Pancreas (tissue), 10 donors: Measurements from ENCODE around the gene AHNAK. TPM values are rescaled to one million over a fixed set of nuclear protein-coding genes. Genes with fewer than 3 reads are reported as not detected.

Experiments used
- ATAC-seq, 4 donors: fragments of 200-7000 bp; cut with Tn5 transposase; one replicate each; pipeline versions ENCODE4 v1.8.0 to v1.9.1; 2020; ENCODE audit warnings: mild to moderate bottlenecking in 4 of 4, moderate library complexity in 4 of 4
- DNase-seq, 6 donors: peaks; one replicate each; pipeline ENCODE4 v3.0.0-alpha.2; 2020
- FAIRE-seq: peaks from 2 replicates; lab custom pipeline; 2012; peaks lifted over from hg19 to GRCh38; lab: Jason Lieb, UNC
- H3K27ac ChIP-seq, 4 donors: fragments of 200-600 bp; sonication (generic); 1 replicate in 3 of 4; 2 replicates in 1 of 4; pipeline versions ENCODE4 v1.5.0 to v1.8.0; 2020
- H3K27me3 ChIP-seq, 4 donors: fragments of 200-600 bp; one replicate each; pipeline ENCODE4 v1.8.0; 2021
- H3K36me3 ChIP-seq, 3 donors: fragments of 200-600 bp; sonication (generic) in 1 of 3; one replicate each; pipeline versions ENCODE4 v1.5.0 to v1.8.0; 2020 to 2021
- H3K4me1 ChIP-seq, 3 donors: fragments of 200-600 bp; one replicate each; pipeline ENCODE4 v1.8.0; 2021
- H3K4me3 ChIP-seq, 4 donors: fragments of 200-600 bp; sonication (generic) in 2 of 4; one replicate each; pipeline versions ENCODE4 v1.5.0 to v1.8.0; 2020 to 2021
- H3K9me3 ChIP-seq, 4 donors: fragments of 200-600 bp; one replicate each; pipeline ENCODE4 v1.8.0; 2021
- WGBS, 2 donors: extraction: QIAGEN DNeasy Blood & Tissue Kit; methylation state at CpG; one replicate each; pipeline ENCODE4 v1.1.7; 2013; 5-methylcytosine and 5-hydroxymethylcytosine counted together
- intact Hi-C, 3 donors: fragments of 100-400 bp; cut with DNase I; formaldehyde crosslinking; loops; one replicate each; pipeline versions ENCODE4 v1.11.1 to v1.14.2; 2022
- polyA plus RNA-seq, 2 donors: library from polyadenylated mRNA; stranded (reverse); fragments of 200-250 nt; gene quantifications; one replicate each; pipeline ENCODE4 v1.2.3, GENCODE V29; 2013
- total RNA-seq, 6 donors: library from RNA; stranded (reverse); fragmentation: NEBNext Ultra II Directional in 4 of 6; extraction: Animal tissue kit (Norgen Biotek cat#: 25700) in 4 of 6; gene quantifications; one replicate each; pipeline versions ENCODE4 v1.2.1 to v1.2.4, GENCODE V29; 2021 to 2023
- TF ChIP-seq, protein P1 (sequence below), 4 donors: fragments of 200-600 bp; sonication (generic) in 3 of 4; IDR thresholded peaks; one replicate each; pipeline versions ENCODE4 v1.5.0 to v1.8.0; 2021; ENCODE audit warnings: antibody characterized with exemption in 4 of 4
- donor health status: healthy with polysubstance abuse.
- donor health status: DM: no; HTN: no; CAD: no; lungs with moderate emphysema.
- donor health status: DM: no; HTN: no; CAD: no.
- donor health status: control.
- donor health status: control.
- donor health status: Bipolar disorder and iron deficiency.
- donor health status: DM: yes; HTN: yes; CAD: no.
- donor health status: DM: no; HTN: no; CAD: no.
- donor health status: DM: no; HTN: no; CAD: no.
- donor health status: DM: yes; HTN: yes; CAD: no.

The AHNAK gene
- total and polyA plus RNA-seq, 8 donors, result 18.7 to 163 (median 66.8) TPM

DNA sequence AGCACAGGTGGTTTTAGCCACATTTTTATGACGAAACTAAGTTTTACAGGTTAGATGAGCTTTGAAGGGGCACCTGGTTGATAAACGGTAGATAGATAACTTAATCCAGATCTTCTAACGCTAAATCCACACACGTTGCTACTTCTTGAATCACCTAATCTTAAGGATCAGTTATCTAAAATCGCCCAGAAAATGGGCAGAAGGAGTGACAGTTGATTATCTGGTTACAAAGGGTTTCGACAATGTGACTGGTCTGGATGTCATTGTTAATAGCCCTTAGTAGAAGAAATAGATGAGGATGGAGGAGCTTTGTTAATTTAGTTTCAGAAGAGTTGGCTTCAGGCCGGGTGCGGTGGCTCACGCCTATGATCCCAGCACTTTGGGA is 84.1 kb downstream of the AHNAK start:
- H3K4me3 ChIP-seq, result no peak overlapping the region
- ATAC-seq (no peak), DNase-seq (no peak), FAIRE-seq (no peak)
- H3K27ac ChIP-seq, result no peak overlapping the region
- no peaks in the 10 kb centered on the region for H3K4me1 ChIP-seq
- no peaks in the 10 kb centered on the region for H3K27me3 ChIP-seq
- intact Hi-C loops, result no loop called here
- TF ChIP-seq, protein P1, sequence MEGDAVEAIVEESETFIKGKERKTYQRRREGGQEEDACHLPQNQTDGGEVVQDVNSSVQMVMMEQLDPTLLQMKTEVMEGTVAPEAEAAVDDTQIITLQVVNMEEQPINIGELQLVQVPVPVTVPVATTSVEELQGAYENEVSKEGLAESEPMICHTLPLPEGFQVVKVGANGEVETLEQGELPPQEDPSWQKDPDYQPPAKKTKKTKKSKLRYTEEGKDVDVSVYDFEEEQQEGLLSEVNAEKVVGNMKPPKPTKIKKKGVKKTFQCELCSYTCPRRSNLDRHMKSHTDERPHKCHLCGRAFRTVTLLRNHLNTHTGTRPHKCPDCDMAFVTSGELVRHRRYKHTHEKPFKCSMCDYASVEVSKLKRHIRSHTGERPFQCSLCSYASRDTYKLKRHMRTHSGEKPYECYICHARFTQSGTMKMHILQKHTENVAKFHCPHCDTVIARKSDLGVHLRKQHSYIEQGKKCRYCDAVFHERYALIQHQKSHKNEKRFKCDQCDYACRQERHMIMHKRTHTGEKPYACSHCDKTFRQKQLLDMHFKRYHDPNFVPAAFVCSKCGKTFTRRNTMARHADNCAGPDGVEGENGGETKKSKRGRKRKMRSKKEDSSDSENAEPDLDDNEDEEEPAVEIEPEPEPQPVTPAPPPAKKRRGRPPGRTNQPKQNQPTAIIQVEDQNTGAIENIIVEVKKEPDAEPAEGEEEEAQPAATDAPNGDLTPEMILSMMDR (IDR thresholded peaks at IDR 0.05), result no peak
- WGBS, 2 donors, result 66 to 80% methylated on average over 9 of the region's 9 CpGs
- no peaks in the 10 kb centered on the region for H3K9me3 ChIP-seq
- H3K36me3 ChIP-seq, result no peaks in the 10 kb centered on the region

DNA sequence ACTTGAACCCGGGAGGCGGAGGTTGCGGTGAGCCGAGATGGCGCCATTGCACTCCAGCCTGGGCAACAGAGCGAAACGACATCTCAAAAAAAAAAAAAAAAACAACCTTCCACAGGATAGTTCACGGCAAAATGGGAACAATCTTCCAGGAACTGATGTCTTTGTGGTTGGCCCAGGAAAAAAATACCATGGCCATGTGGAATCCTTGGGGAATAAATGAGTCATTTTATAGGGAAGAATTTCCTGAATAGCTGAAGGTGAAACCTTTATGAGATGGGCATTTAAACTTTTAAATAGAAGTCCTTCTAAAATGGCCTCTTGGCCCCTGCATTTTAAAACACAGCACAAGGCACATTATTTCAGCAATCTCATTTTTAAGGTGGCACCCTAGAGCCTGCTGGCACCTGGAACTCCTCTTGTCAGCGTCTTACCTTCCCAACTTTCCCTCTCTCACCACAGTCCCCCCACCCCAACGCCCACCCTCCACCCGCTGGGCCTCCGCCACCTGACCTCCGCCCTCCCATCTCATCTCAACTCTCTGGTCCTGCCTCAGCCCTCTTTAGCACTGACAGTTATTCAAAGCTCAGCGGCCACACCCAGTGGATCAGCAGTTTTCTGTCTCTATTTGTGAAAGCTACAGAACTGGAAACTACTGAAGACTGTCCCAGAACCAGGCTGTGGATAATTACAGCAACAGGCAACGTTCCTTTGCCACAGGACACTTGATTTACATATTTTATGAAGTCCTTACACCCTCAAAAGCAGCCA is 84.7 kb downstream of the AHNAK start:
- WGBS, 2 donors, result 73 to 82% methylated on average over 15 of the region's 15 CpGs
- intact Hi-C loops, result no loop called here

DNA sequence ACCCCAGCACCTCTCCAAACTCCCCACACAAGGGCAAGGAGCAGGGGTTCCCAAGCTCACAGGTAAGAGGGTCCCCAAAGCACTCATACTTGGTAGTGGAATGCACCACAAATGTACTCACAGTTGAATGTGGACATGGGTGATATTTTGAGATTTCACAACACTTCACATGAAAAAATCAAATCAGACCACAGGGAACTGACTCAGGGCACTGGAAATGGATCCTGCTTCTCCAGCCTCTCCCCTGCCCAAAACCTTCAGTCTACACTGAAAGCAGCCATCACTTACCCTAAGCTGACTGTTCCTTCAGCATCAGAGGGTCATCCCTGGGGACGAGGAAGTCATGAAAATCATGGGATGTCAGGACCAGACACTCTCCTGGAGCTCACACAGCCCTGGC is 87.5 kb downstream of the AHNAK start:
- Histone ChIP-seq H3K27ac (no peak overlapping the region), H3K9me3 (no peaks in the 10 kb centered on the region), H3K4me3 (no peak overlapping the region), H3K27me3 (no peaks in the 10 kb centered on the region), H3K36me3 (no peaks in the 10 kb centered on the region), H3K4me1 (no peaks in the 10 kb centered on the region)
- ATAC-seq (peak in 1 of 4 donors; percentile 39), DNase-seq (no peak), FAIRE-seq (no peak)
- intact Hi-C loops, result no loop called here
- TF ChIP-seq, protein P1 (IDR thresholded peaks at IDR 0.05), result no peak
- WGBS, 2 donors, result 62 to 88% methylated on average over 1 of the region's 1 CpG

More for the DNA sequence above, 84.7 kb downstream of the AHNAK start:
- H3K9me3 ChIP-seq, result no peaks in the 10 kb centered on the region
- DNase-seq (no peak), ATAC-seq (no peak), FAIRE-seq (no peak)
- H3K4me1 ChIP-seq, result no peaks in the 10 kb centered on the region
- H3K27ac ChIP-seq, result no peak overlapping the region
- TF ChIP-seq, protein P1 (IDR thresholded peaks at IDR 0.05), result no peak
- H3K4me3 ChIP-seq, result no peak overlapping the region
- no peaks in the 10 kb centered on the region for H3K36me3 ChIP-seq
- H3K27me3 ChIP-seq, result no peaks in the 10 kb centered on the region

DNA sequence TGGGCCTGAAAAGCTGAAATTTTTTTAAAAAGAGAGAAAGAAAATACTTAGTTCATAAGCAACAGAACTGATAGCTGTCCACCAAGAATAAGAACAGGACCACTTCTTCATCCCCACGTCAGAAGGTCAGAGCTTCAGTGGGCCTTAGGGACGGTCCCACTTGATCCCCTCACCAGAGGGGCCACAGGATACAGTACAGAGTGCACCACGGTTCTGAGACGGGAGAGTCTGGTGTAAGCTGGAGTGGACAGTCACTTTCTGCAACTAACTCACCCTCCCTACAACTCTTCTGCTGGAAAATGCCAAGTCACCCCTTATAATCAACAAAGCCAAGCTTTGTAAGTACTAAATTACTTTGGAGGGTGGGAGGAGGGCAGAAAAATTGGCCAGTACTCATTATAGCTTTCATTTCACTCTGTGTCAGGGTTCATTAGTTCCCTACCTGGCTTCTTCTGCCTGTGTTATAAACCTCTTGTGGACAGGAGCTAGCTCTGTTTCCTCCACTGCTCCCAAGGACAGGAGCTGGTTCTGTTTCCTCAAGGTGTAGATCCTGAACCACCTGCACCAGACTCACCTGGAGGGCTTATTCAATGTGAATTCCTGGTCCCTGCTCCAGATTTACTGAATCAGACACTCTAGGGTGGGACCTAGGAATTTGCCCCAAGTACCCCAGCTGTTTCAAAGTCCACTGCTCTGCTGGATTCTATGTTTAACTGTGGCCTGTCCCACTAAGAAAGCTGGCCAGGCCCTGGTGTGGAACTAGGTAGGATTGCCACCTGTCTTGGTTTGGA is 88.2 kb downstream of the AHNAK start:
- DNase-seq, result no peak
- Histone ChIP-seq H3K4me1 (no peaks in the 10 kb centered on the region), H3K27me3 (no peaks in the 10 kb centered on the region), H3K36me3 (no peaks in the 10 kb centered on the region), H3K27ac (no peak overlapping the region), H3K4me3 (no peak overlapping the region), H3K9me3 (no peaks in the 10 kb centered on the region)
- TF ChIP-seq, protein P1 (IDR thresholded peaks at IDR 0.05), result no peak
- intact Hi-C loops, result no loop called here
- peak in 2 of 4 donors; percentile 17 to 43 for ATAC-seq
- FAIRE-seq, result no peak
- 37 to 45% methylated on average over 4 of the region's 4 CpGs for WGBS, 2 donors
